Type B pancreatic cell (in vitro differentiated cells): ENCODE results near the gene TYMS. TPM values are rescaled to one million over a fixed set of nuclear protein-coding genes. Genes with fewer than 3 reads are reported as not detected.

ENCODE experiments used
- DNase-seq: peaks from one replicate; pipeline ENCODE4 v3.0.0; 2021; ENCODE audit warnings: mixed read lengths; ENCODE audit not compliant: unreplicated experiment; ENCODE audit errors: extremely low spot score
- H3K27ac Mint-ChIP-seq: 2 replicates; pipeline ENCODE4 v1.8.0; 2021; ENCODE audit warnings: mild to moderate bottlenecking, mixed read lengths
- H3K27me3 Mint-ChIP-seq: 2 replicates; pipeline ENCODE4 v1.8.0; 2021; ENCODE audit warnings: mixed read lengths
- H3K36me3 Mint-ChIP-seq: 2 replicates; pipeline ENCODE4 v1.8.0; 2021; ENCODE audit warnings: mixed read lengths
- H3K4me1 Mint-ChIP-seq: one replicate; pipeline ENCODE4 v1.8.0; 2021; ENCODE audit warnings: mixed read lengths; ENCODE audit not compliant: unreplicated experiment
- H3K4me3 Mint-ChIP-seq: 2 replicates; pipeline ENCODE4 v1.8.0; 2021; ENCODE audit warnings: mild to moderate bottlenecking, mixed read lengths
- H3K9me3 Mint-ChIP-seq: 2 replicates; pipeline ENCODE4 v1.8.0; 2021; ENCODE audit warnings: mixed read lengths
- CTCF ChIP-seq: fragments of 200-600 bp; sonication (generic); conservative IDR thresholded peaks from 2 replicates; pipeline ENCODE4 v1.5.0; 2021; ENCODE audit warnings: antibody characterized with exemption, mild to moderate bottlenecking
- total RNA-seq: library from RNA; stranded (reverse); gene quantifications from 2 replicates; pipeline ENCODE4 v1.2.1, GENCODE V29; 2021; ENCODE audit warnings: low replicate concordance

The TYMS gene
- total RNA-seq, 1 donor from 2014 or later = 143 TPM

- Mint-ChIP-seq H3K36me3 (no peaks in the 10 kb centered on the region), H3K27ac (no peak overlapping the region), H3K9me3 (no peaks in the 10 kb centered on the region), H3K4me1 (peaks cover 15% of the 10 kb centered on the region), H3K4me3 (no peak overlapping the region), H3K27me3 (no peaks in the 10 kb centered on the region)
- TF ChIP-seq CTCF = no peak
- no peak for DNase-seq
These were observed 42.3 kb upstream of the TYMS start for GRCh38 chr18:615092-615521.

DNA sequence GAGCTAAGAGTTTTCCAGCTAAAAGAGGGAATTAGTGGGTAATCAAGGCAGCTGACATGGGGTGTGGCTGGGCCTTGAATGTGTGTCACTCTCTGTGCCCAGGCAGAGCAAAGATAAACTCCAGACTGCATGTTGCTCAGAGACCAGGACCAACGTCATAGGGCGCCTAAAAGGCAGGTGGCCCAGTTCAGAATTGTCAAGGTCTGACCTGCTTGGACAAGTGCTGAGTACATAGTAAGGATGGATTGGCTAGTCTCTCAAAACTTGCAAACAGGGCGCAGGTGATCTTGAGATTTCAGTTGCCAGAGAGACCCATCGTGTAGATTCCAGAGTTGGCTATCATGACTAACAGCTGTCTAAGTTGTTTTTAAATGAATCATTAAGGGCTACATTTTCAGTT, 41.7 kb upstream of the TYMS start:
- H3K4me1 Mint-ChIP-seq = peaks cover 15% of the 10 kb centered on the region
- TF ChIP-seq CTCF = no peak
- H3K27ac Mint-ChIP-seq = no peak overlapping the region
- no peaks in the 10 kb centered on the region for H3K27me3 Mint-ChIP-seq
- H3K36me3 Mint-ChIP-seq = no peaks in the 10 kb centered on the region
- DNase-seq = no peak
- H3K9me3 Mint-ChIP-seq = no peaks in the 10 kb centered on the region
- H3K4me3 Mint-ChIP-seq = no peak overlapping the region

DNA sequence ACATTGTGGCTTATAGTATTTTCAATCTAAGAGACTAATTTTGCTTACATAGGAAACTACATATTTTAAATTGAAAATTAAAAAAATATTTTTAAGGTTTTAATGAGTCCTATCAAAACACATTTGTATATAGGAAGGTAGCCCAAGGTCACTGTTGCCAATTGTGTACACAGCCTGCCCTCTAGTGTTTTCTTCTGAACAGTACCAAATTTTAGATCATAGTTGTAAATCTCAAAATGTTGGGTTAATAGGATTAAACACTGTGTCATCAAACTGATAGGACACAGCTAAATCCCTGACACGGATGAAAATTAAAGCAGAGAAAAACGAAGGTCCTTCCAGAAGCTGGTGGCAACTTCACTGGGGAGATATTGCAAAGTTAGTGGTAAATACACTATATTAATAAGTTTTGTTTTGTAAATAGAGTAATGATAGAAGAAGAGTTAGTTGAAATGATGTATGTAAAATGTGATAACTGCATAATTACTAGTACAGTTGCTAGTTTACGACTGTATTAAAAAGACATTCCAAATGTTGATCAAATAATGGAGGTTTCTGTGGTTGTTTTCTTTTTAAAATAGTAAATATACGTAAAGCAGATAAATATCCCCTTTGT, 41.0 kb upstream of the TYMS start:
- Mint-ChIP-seq H3K4me1 (peaks cover 15% of the 10 kb centered on the region), H3K4me3 (no peak overlapping the region), H3K27ac (no peak overlapping the region), H3K9me3 (no peaks in the 10 kb centered on the region), H3K27me3 (no peaks in the 10 kb centered on the region), H3K36me3 (no peaks in the 10 kb centered on the region)
- no peak for DNase-seq
- peak; percentile 88 for TF ChIP-seq CTCF

- no peak for TF ChIP-seq CTCF
- DNase-seq = no peak
- no peaks in the 10 kb centered on the region for H3K36me3 Mint-ChIP-seq
- H3K4me1 Mint-ChIP-seq = peaks cover 15% of the 10 kb centered on the region
- no peaks in the 10 kb centered on the region for H3K27me3 Mint-ChIP-seq
- H3K9me3 Mint-ChIP-seq = no peaks in the 10 kb centered on the region
- no peak overlapping the region for H3K4me3 Mint-ChIP-seq
- H3K27ac Mint-ChIP-seq = no peak overlapping the region
These were observed 39.4 kb upstream of the TYMS start for GRCh38 chr18:617970-618504.

DNA sequence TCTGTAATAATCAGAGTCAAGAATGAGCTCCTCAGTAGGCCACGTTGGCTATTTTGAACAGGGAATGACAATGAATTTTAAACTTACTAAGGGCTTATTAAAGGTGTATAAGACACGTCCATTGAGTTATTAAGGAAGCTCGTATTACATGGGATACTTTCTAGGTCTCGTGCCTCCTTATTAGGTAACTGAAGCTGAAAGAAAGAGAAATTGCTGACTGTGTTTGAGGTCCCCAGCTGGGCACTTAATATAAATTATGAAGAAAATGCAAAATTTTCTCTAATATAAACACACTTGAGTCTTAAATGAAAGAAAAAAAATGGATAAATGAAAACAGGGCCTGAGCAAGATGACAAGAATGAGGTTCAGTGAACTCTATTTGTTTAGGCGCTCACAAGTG, 38.8 kb upstream of the TYMS start:
- H3K9me3 Mint-ChIP-seq = no peaks in the 10 kb centered on the region
- H3K27ac Mint-ChIP-seq = no peak overlapping the region
- no peak for DNase-seq
- H3K4me3 Mint-ChIP-seq = no peak overlapping the region
- TF ChIP-seq CTCF = no peak
- H3K4me1 Mint-ChIP-seq = peaks cover 15% of the 10 kb centered on the region
- no peaks in the 10 kb centered on the region for H3K36me3 Mint-ChIP-seq
- H3K27me3 Mint-ChIP-seq = no peaks in the 10 kb centered on the region
